Calu3 (cell line): Measurements from ENCODE around the gene UAP1L1. TPM values are rescaled to one million over a fixed set of nuclear protein-coding genes. Genes with fewer than 3 reads are reported as not detected.
A peak's percentile ranks its signal among the peaks of the same experiment; 100 is the strongest.

Experiments
- BruUV-seq: library from RNA; stranded (reverse); fragments of 400-500 nt; replicated peaks from 2 replicates; lab custom pipeline; 2021; lab: Mats Ljungman, UMichigan
- CTCF ChIA-PET: fragments of 300-600 bp; sonication (Branson Sonifier 250); formaldehyde crosslinking; loops from one replicate; lab custom pipeline; 2022; ENCODE audit warnings: antibody characterized with exemption; lab: Charles Lee
- DNase-seq: peaks from one replicate; pipeline ENCODE4 v3.0.0; 2022
- H3K27ac Mint-ChIP-seq: one replicate; pipeline ENCODE4 v1.8.0; 2022; ENCODE audit warnings: mixed read lengths; ENCODE audit not compliant: unreplicated experiment
- H3K27me3 Mint-ChIP-seq: one replicate; pipeline ENCODE4 v1.8.0; 2022; ENCODE audit warnings: mixed read lengths; ENCODE audit not compliant: unreplicated experiment
- H3K36me3 Mint-ChIP-seq: one replicate; pipeline ENCODE4 v1.8.0; 2022; ENCODE audit warnings: mild to moderate bottlenecking, moderate library complexity, mixed read lengths; ENCODE audit not compliant: insufficient read depth, unreplicated experiment
- H3K4me1 Mint-ChIP-seq: one replicate; pipeline ENCODE4 v1.8.0; 2022; ENCODE audit warnings: mild to moderate bottlenecking, low read depth, mixed read lengths; ENCODE audit not compliant: unreplicated experiment
- H3K4me3 Mint-ChIP-seq: one replicate; pipeline ENCODE4 v1.8.0; 2022; ENCODE audit warnings: mild to moderate bottlenecking, low read depth, moderate library complexity, mixed read lengths; ENCODE audit not compliant: unreplicated experiment
- H3K9me3 Mint-ChIP-seq: one replicate; pipeline ENCODE4 v1.8.0; 2022; ENCODE audit warnings: low read depth, mixed read lengths; ENCODE audit not compliant: unreplicated experiment
- intact Hi-C: fragments of 100-400 bp; cut with micrococcal nuclease; formaldehyde crosslinking; loops from one replicate; pipeline ENCODE4 v1.10.0; 2022; ENCODE audit not compliant: unreplicated experiment
- total RNA-seq: library from RNA; stranded (reverse); gene quantifications from 2 replicates; pipeline ENCODE4 v1.2.3, GENCODE V29; 2022
- TF ChIP-seq, protein P1 (sequence below): fragments of 200-600 bp; IDR thresholded peaks from one replicate; pipeline ENCODE4 v1.8.0; 2022; ENCODE audit warnings: antibody characterized with exemption; ENCODE audit not compliant: unreplicated experiment

Gene UAP1L1
- total RNA-seq, 1 experiment from 2014 or later = 9.1 TPM

DNA sequence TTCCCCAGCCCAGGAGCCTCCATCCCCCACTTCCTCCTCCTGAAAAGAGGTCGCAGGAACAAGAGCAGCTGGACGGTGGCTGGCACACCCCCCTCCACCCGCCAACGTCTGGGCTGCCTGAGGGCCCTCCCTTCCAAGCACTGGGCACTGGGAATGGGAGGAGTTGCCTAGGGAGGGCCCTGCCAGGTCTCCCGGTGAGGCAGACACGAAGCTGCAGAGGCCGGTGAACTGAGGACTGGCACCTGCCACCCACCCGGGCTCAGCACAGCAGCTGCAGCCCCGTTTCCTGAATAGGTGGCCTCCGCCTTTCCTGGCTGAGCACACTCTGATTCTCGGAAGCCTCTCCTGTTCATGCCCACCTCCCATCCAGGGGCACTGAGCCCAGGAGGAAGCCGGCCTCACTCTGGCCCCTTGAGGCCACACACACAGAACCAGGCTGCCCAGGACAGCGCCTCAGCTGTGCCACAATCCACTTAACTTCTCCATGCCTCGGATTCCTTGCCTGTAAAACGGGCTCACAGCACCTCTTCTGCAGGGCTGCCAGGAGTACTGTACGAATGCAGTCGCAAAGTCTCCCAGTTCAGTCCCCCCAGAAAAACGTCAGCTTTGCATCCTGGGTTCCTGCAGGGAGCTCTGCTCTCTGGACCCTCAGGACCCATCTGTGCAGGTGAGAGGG is 32.7 kb upstream of the UAP1L1 start:
- TSS peak; percentile 37 for BruUV-seq
- CTCF ChIA-PET = no interaction called here
- Mint-ChIP-seq H3K27ac (no peak overlapping the region), H3K4me3 (peak overlapping the region; percentile 73), H3K9me3 (no peaks in the 10 kb centered on the region), H3K27me3 (no peaks in the 10 kb centered on the region), H3K36me3 (peaks cover 24% of the 10 kb centered on the region), H3K4me1 (no peaks in the 10 kb centered on the region)
- DNase-seq = no peak
- intact Hi-C loops = no loop called here
- TF ChIP-seq, protein P1, sequence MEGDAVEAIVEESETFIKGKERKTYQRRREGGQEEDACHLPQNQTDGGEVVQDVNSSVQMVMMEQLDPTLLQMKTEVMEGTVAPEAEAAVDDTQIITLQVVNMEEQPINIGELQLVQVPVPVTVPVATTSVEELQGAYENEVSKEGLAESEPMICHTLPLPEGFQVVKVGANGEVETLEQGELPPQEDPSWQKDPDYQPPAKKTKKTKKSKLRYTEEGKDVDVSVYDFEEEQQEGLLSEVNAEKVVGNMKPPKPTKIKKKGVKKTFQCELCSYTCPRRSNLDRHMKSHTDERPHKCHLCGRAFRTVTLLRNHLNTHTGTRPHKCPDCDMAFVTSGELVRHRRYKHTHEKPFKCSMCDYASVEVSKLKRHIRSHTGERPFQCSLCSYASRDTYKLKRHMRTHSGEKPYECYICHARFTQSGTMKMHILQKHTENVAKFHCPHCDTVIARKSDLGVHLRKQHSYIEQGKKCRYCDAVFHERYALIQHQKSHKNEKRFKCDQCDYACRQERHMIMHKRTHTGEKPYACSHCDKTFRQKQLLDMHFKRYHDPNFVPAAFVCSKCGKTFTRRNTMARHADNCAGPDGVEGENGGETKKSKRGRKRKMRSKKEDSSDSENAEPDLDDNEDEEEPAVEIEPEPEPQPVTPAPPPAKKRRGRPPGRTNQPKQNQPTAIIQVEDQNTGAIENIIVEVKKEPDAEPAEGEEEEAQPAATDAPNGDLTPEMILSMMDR = no peak

DNA sequence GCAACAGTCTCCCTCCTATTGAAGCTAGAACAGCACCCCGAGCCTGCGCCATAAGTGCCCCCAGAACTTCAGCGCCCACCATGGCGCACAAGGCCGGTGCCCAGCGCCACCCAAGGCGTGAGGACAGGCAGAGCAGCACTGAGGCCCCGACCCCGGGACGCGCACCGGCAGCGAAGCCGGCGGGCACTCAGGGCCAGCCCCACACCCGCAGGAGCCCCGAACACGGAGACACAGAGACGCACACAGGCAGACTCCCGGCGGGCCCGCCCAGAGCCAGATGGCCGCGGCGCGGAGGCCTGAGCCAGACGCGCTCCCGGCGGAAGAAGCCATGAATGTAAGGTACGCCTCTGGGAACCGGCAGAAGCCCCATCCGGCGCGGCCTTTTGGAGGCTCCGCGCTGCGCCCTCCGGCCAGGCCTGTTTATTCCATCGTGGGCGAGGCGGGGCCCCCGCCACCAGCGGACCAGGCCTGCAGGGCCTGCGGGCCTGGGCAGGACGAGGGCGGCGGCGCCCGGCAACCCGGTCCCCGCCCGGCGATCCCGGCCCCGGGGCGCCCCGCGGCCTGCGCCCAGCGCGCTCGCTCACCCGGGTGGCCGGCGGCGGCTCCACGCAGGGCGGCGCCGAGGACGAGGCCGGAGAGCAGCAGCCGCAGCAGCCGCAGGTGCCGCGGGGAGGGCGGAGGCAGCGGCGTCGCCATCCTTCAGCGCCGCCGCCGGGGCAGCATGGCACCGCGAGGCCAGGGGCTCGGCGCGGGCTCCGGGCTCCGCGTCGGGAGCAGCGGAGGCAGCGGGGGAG is 31.8 kb upstream of the UAP1L1 start:
- no peak for DNase-seq
- no peaks in the 10 kb centered on the region for H3K27me3 Mint-ChIP-seq
- no peak overlapping the region for H3K27ac Mint-ChIP-seq
- peak overlapping the region; percentile 73 for H3K4me3 Mint-ChIP-seq
- no peaks in the 10 kb centered on the region for H3K9me3 Mint-ChIP-seq
- CTCF ChIA-PET = interaction anchor here (1.2 to 1.9 kb wide), 2 partner anchors 10 to 22 kb away, joined by 10 to 27 read pairs; no protein-coding TSS in a partner anchor
- BruUV-seq = no TSS peak
- no peaks in the 10 kb centered on the region for H3K4me1 Mint-ChIP-seq
- intact Hi-C loops = no loop called here
- TF ChIP-seq, protein P1 = no peak
- peaks cover 24% of the 10 kb centered on the region for H3K36me3 Mint-ChIP-seq

DNA sequence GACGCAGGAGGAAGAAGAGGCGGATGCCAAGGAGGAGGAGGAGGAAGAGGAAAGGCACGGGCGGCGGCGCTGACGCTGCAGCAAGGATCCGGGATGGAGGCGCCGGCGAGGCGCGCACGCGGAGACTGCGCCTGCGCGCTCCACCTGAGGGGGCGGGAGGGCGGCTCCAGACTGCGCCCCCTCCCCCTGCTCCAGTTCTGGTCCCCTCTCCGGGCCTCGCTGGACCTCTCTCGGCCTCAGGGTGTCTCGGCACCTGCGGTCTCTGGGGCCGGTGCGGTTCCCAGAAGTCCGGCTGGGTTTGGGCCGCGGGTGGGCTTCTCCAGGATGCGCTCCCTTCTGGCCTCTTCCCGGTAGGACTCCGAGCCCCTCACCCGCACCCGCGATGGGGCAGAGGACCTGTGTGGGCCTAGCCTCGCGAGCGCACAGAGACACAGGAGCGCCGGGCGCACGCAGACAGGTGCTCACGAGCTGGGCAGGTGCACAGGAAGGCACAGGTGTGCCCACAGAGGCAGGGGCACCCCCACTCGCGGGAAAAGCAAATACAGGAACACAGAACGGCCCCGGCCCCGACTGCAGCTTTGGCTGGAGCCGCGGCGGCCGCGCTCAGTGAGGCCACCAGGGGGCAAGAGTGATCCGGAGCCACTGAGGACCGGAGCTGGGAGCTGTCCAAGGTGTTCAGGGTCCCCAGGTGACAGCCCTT is 31.1 kb upstream of the UAP1L1 start, which contains the start of gene NPDC1:
Gene NPDC1, minus strand, starts transcription at position 90 of the 700 bp plus-strand sequence. CDS start 188 bp downstream, outside the sequence.
- peaks cover 24% of the 10 kb centered on the region for H3K36me3 Mint-ChIP-seq
- no TSS peak for BruUV-seq
- no peak within 1 kb of the TSS for H3K27ac Mint-ChIP-seq
- H3K4me1 Mint-ChIP-seq = no peaks in the 10 kb centered on the region
- H3K27me3 Mint-ChIP-seq = no peaks in the 10 kb centered on the region
- CTCF ChIA-PET = interaction anchor here (0.6 to 1.9 kb wide), 12 partner anchors 8 to 120 kb away, joined by 3 to 27 read pairs (median 5); partner anchors contain the start of gene MAN1B1
- H3K9me3 Mint-ChIP-seq = no peaks in the 10 kb centered on the region
- H3K4me3 Mint-ChIP-seq = peak within 1 kb of the TSS; percentile 73
- TF ChIP-seq, protein P1 = peak; percentile 73
- peak; percentile 88 for DNase-seq
- intact Hi-C loops = no loop called here
